HG03039 (cell line): ENCODE measurements around the gene RHBDD1.

Experiments used
- ATAC-seq: cut with Tn5 transposase; IDR thresholded peaks from one replicate; pipeline ENCODE4 v1.9.1; 2021; ENCODE audit warnings: mild to moderate bottlenecking, moderate library complexity; ENCODE audit not compliant: unreplicated experiment

The RHBDD1 gene

DNA sequence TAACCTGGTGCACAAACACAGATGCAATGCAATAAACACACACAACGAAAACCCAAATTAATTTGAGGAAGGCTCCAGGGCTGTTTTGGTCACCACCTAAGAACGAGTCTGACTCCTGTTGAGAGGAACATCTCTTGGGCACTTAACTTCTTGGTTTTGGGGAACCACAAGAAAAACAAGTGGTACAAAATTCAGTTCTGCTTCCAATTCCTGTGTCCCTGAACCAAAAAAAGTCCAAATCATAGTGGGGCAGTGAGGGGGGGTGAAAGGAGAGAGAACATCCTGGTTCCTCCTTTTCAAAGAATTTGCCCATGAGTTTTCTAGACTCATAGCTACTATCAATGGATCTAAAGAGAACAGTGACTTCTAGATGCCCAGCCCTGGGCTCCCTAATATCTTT lies 184.6 kb downstream of the RHBDD1 start:
- no peak for ATAC-seq

DNA sequence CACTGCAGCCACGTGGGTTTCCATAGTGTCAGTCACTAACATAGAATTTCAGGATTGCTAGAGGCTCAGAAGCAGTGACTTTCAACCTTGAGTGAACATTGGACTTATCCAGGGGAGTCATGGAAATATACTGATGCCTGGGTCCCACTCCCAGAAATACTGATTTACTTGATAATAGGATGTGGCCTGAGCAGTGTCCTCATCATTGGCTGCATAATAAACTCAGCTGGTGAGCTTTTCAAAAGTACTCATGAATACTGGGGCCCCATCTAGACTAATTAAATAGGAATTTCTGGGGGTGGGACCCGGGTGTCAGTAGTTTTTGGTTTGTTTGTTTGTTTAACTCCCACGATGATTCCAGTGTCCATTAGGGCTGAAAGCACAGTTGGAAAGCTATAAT lies 186.8 kb downstream of the RHBDD1 start:
- no peak for ATAC-seq

- ATAC-seq: peak; percentile 74
These were observed 189.7 kb downstream of the RHBDD1 start for GRCh38 chr2:227025510-227025909.

GRCh38 chr2:227029426-227030105 lies 193.7 kb downstream of the RHBDD1 start:
- ATAC-seq: no peak

DNA sequence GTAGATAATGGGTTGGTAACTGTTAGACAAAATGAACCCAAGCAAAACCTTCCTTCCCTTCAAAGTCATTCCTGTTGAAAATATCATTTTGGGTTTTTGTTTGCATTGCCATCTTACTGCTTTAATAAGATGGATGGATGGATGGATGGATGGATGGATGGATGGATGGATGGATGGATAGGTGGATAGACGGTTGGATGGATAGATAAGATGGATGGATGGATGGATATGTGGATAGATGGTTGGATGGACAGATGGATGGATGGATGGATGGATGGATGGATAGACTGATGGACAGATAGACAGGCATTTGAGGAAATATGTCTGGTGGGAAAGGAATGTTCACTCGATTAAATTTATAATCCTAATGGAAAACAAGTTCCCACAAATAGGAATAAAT lies 194.9 kb downstream of the RHBDD1 start:
- no peak for ATAC-seq

- no peak for ATAC-seq
These were observed 195.5 kb downstream of the RHBDD1 start for GRCh38 chr2:227031379-227031778.

DNA sequence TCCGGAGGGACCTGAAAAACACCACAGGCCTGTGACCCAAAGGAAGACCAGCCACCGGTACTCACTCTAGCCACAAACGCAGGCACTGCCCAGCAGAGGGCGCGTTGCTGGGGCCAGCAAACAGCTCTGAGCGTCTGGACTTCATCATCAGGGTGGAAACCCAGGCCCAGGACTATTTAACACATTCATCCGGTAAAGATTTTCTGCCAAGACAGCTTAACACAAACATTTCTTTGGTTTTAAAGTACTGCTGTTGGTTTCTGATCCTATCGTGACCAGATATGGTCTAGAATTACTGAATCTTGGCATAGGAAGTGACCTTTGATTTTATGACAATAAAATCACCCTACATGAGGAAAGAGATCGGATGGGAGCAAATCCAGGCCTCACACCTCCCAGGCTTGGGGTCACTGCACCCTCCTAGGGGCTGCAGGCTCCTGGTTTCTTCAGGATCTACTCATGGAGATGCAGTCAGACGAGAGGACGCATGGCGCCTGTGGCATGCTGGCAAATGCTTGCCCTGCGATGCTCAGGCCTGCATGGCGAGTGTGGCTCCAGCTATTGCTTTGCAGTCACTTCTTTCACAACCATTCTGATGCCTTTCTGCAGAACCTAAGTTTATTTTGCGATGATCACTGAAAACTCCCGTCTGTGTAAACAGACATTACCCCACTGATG lies 197.8 kb downstream of the RHBDD1 start:
- no peak for ATAC-seq

DNA sequence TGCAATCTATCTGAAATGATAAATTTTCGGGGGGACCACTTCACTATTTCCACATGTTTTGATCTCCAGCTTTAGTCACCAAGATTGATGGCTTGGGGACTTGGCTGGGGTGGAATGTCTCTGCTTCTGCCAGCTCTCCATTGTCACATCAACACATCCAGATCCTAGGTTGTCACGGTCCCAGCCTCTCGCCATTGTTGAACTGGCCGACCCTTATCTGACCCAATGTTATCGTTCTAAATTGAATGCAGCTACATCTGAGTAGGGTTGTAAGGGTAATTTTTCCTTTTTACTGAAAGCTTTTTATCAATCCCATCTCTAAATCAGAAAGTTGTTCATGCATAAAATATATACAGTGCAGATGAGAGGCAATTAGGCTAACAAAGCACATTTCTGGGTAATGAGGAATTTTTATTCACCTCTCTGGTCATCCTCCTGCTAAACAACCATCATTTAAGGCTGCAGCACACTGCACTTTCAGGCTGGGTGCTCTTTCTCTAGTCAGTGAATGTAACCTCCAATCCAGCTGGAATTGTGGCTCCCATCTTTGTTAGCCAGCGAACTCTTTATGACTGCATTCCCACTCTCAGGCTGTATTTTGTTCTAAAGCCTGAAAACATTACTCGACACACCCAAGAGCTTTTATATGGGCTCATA lies 200.0 kb downstream of the RHBDD1 start:
- no peak for ATAC-seq

- no peak for ATAC-seq
These were observed 200.7 kb downstream of the RHBDD1 start for GRCh38 chr2:227036527-227036926.

GRCh38 chr2:227038550-227039189 lies 202.8 kb downstream of the RHBDD1 start:
- no peak for ATAC-seq

GRCh38 chr2:227043981-227044380 lies 208.1 kb downstream of the RHBDD1 start:
- no peak for ATAC-seq
